ENCODE measurements around the gene UCK1. TPM values are rescaled to one million over a fixed set of nuclear protein-coding genes. Genes with fewer than 3 reads are reported as not detected.

UCK1 gene
- total RNA-seq, 1 experiment from 2014 or later = 36.5 TPM

Other genes starting within 250 kb of the UCK1 start
- 1.7 TPM in 1 of 2 replicates, not detected in the other for gene PLPP7, start 241.5 kb downstream of the UCK1 start, total RNA-seq (2014; rRNA removed; shearing (Covaris generic); ENCODE audit: low replicate concordance)
- 35.4 and 36.8 TPM in 2 replicates for gene PRRC2B, start 137.2 kb downstream of the UCK1 start, total RNA-seq (2014; rRNA removed; shearing (Covaris generic); ENCODE audit: low replicate concordance)
- 29.6 and 30.9 TPM in 2 replicates for gene POMT1, start 28.3 kb downstream of the UCK1 start, total RNA-seq (2014; rRNA removed; shearing (Covaris generic); ENCODE audit: low replicate concordance)
- not detected in 2 replicates for gene PRRT1B, start 14.3 kb upstream of the UCK1 start, total RNA-seq (2014; rRNA removed; shearing (Covaris generic); ENCODE audit: low replicate concordance)
- 15.1 and 26.2 TPM in 2 replicates for gene RAPGEF1, start 208.8 kb upstream of the UCK1 start, total RNA-seq (2014; rRNA removed; shearing (Covaris generic); ENCODE audit: low replicate concordance)